Measurements from ENCODE around the gene OBP2A. TPM values are rescaled to one million over a fixed set of nuclear protein-coding genes. Genes with fewer than 3 reads are reported as not detected.

OBP2A gene
- total RNA-seq, 1 experiment from 2014 or later: not detected

GRCh38 chr9:135530146-135530545, 15.8 kb upstream of the OBP2A start:
- H3K36me3 Mint-ChIP-seq (ENCODE audit: insufficient read depth in 1 of 3, low read depth in 3 of 3): no peaks in the 10 kb centered on the region
- no peak overlapping the region for H3K4me2 ChIP-seq (ENCODE audit: insufficient read depth, insufficient read length, low read length)
- no CpG with 5 or more reads among the region's 5 CpGs for WGBS (ENCODE audit: extremely low coverage, insufficient read length, low lambda C conversion rate)
- H2AFZ ChIP-seq (ENCODE audit: low read length): no peak overlapping the region
- H3K14ac ChIP-seq (ENCODE audit: insufficient read depth, low read length): no peak overlapping the region
- H2BK15ac ChIP-seq (ENCODE audit: low read depth, low read length): no peak overlapping the region
- DNase-seq: no peak
- H3K4me1 Mint-ChIP-seq: peaks cover 11 to 17% of the 10 kb centered on the region in 2 experiments
- H2BK12ac ChIP-seq (ENCODE audit: insufficient read length, low read depth, low read length): no peak overlapping the region
- H3K27ac ChIP-seq (ENCODE audit: insufficient read length, low read depth, low read length): no peak overlapping the region
- H3K23ac ChIP-seq (ENCODE audit: insufficient read length, low read depth, low read length): no peak overlapping the region
- H3K4me3 Mint-ChIP-seq: no peak overlapping the region
- no peaks in the 10 kb centered on the region for H3K9me3 ChIP-seq (ENCODE audit: control insufficient read depth, low read depth, low read length)
- no peak overlapping the region for H3K4ac ChIP-seq (ENCODE audit: low read depth, low read length)
- no peak overlapping the region for H4K5ac ChIP-seq (ENCODE audit: insufficient read length, low read depth, low read length)
- H2AK5ac ChIP-seq (ENCODE audit: insufficient read length, low read length): no peak overlapping the region
- no peaks in the 10 kb centered on the region for H3K79me1 ChIP-seq (ENCODE audit: insufficient read depth, low read depth, low read length, poor library complexity, severe bottlenecking)
- H3K9me3 Mint-ChIP-seq: no peaks in the 10 kb centered on the region
- H4K91ac ChIP-seq (ENCODE audit: insufficient read length, low read depth, low read length): no peak overlapping the region
- no peak overlapping the region for H2BK5ac ChIP-seq (ENCODE audit: insufficient read length, low read length)
- H3K27ac Mint-ChIP-seq: peak overlapping the region in 1 of 3 experiments; percentile 34; a peak in 1 of 7 replicates
- H3K27me3 Mint-ChIP-seq (ENCODE audit: low read depth): peaks cover 4% of the 10 kb centered on the region
- H4K20me1 ChIP-seq (ENCODE audit: control insufficient read depth, insufficient read depth, insufficient read length): no peaks in the 10 kb centered on the region
- H3K18ac ChIP-seq (ENCODE audit: insufficient read length, low read depth, low read length): no peak overlapping the region
- H3K27me3 ChIP-seq (ENCODE audit: insufficient read depth, low read length): no peaks in the 10 kb centered on the region
- H2BK120ac ChIP-seq (ENCODE audit: low read depth, low read length, poor library complexity, severe bottlenecking): no peak overlapping the region
- H3K4me1 ChIP-seq (ENCODE audit: insufficient read depth, low read length): no peaks in the 10 kb centered on the region; the same call in 1 of the 2 replicates
- H4K8ac ChIP-seq (replicated peaks; ENCODE audit: insufficient read length, low read depth, low read length): no peak overlapping the region
- H3T11ph ChIP-seq (ENCODE audit: low read length): no peak overlapping the region
- no peak overlapping the region for H3K56ac ChIP-seq (ENCODE audit: insufficient read length, low read depth, low read length)
- TF ChIP-seq CTCF (conservative IDR thresholded peaks at IDR 0.05): no peak
- no peak overlapping the region for H3K9ac ChIP-seq (ENCODE audit: extremely low read depth, insufficient read length, low read length)
- no peak overlapping the region for H2BK20ac ChIP-seq (ENCODE audit: low read depth, low read length, poor library complexity, severe bottlenecking)
- H3K79me2 ChIP-seq (ENCODE audit: insufficient read depth, low read length): no peaks in the 10 kb centered on the region
- H3K23me2 ChIP-seq (ENCODE audit: insufficient read length, low read depth, low read length, poor library complexity, severe bottlenecking): no peaks in the 10 kb centered on the region
